HS-27A (cell line): ENCODE results near the gene LRRC37A.
"Not testable (repeated sequence)": the region's sequence is repeated elsewhere in the genome, so short reads cannot be mapped to it uniquely, and the experiment has no call there.

Experiments
- DNase-seq: peaks from one replicate; pipeline ENCODE4 v3.0.0-alpha.2; 2012; ENCODE audit warnings: low read depth, missing footprints

Gene LRRC37A

DNA sequence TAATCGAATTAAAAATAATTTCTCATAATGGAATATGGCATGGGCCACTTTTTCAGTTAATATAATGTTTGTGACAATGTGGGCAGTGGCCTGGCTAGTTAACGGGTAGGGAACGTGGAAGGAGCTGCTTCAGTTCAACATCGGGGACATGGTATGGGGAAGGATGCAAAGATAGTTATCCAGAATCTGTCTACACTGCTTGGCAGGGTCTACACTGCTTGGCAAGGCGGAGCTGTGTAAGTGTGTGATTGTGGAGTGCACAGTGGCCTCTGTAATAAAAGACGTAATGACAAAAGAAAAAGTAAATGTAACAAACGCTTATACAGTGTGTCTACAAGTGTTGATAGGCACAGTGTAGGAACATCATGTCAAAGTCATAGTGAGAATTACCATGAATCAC is 7.3 kb upstream of the LRRC37A start:
- DNase-seq: not testable (repeated sequence)

DNA sequence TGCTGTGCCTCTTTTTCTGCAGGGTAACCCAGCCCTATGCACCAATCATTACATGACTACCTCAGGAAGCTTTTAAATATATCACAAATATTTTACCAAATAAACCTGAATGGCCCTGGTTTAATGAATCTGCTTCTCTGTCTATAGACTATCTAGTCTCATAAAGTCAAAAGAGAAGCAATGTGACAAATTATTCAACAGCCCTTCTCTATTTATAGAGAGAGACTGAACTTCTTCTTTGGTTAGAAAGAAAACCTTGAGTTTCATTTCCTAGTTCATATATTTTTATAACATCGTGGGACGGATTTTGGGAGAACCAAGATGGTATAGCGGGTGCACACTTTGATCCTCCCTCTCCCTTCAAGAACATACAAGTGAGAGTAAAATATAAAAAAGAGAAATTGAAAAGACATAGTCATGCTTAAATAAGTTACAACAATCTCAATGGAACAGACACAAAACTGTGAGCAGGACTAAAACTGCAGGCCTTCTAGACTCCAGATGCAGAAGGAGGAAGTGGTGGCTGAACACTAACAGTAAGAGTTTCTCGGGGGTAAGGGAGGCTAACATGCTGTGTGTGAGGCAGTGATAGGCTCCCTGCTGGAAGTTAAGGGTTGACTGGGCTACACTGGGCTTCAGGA is 3.9 kb upstream of the LRRC37A start:
- not testable (repeated sequence) for DNase-seq

DNA sequence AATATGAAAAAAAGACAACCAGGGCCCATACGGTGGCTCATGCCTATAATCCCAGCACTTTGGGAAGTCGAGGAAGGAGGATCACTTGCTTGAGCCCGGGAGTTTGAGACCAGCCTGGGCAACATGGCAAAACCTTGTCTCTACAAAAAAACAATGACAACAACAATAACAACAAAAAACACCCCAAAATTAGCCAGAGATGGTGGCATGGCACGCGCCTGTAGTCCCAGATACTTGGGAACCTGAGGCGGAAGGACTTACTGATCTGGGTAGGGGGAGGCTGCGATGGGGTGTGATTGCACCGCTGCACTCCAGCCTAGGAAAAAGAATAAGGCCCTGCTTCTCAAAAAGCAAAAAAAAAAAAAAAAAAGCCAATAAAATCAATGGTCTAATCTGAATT is 3.3 kb upstream of the LRRC37A start:
- not testable (repeated sequence) for DNase-seq

DNA sequence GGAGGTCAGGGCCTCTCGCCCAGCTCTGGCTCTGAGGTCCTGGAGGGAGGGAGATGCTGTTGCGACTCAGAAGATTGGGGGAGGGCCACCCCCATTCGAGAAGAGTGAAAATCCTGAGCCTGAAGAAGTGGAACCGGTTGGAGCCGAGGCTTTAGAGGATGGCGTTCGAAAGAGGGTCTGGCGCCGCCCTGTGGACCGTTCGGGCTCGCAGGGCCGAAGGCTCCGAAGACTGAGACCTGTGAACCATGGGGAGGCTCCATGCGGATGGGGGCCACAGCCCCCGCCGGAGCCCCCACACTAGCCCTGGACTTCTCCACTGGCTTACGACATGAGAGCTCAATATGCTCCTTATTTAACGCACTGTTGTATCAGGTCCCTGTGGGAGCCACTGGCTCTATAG is 46.3 kb downstream of the LRRC37A start:
- DNase-seq: not testable (repeated sequence)

GRCh38 chr17:46342131-46342530 is 47.2 kb downstream of the LRRC37A start:
- not testable (repeated sequence) for DNase-seq

GRCh38 chr17:46348345-46348744 is 53.4 kb downstream of the LRRC37A start:
- not testable (repeated sequence) for DNase-seq

GRCh38 chr17:46349060-46349459 is 54.1 kb downstream of the LRRC37A start:
- not testable (repeated sequence) for DNase-seq

GRCh38 chr17:46353856-46354255 is 58.9 kb downstream of the LRRC37A start:
- DNase-seq: not testable (repeated sequence)

DNA sequence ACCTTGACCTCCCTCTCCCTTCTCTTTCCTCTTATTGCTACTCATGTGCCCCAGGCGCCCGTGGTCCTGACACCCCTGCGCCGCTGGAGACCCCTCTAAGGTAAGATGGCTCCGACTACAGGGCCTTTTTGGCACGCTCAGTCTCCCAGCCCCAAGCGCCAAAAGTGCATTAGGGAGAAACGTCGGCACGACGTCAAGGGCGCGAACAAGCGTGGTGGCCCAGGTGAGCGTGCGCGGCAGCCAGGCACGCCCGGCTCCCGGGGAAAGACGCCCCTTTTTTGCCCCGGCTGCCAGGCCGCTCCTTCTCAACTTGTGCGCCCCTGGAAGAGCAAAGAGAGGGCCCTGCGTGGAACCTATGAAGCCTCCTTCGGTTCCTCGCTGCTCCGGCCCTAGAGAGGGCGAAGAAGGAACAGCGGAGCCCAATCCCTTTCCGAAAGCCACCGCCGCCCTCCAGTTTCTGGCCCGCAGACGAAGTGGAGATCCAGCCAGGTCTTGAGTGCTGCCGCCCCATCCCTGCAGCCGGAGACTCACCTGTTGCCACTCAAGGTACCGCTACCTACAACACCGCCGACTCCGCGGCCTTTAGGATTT is 66.3 kb downstream of the LRRC37A start:
- not testable (repeated sequence) for DNase-seq

GRCh38 chr17:46361755-46362154 is 66.8 kb downstream of the LRRC37A start, which contains the start of gene ARL17B:
Gene ARL17B (minus strand): TSS chr17:46361766. CDS start chr17:46358397, 3,369 bp downstream.
- not testable (repeated sequence) for DNase-seq

DNA sequence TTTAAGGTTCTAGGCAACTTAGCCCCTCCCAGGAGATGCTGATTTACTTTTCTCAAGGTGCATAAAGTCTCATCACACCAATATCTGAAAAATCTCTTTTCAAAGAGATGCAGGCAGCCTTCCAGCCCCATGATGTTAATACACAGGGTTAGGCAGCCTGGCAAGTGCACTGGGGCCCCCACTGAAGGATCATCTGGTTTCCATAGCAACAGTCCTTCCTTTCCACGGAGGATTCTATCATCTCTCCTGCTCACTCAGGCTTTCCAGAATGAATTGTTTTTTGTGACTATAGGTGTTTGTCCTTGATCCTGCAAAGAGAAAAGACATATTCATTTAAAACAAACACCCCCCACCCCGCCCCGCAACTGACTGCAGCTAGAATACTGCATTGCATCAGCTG is 72.6 kb downstream of the LRRC37A start:
- DNase-seq: not testable (repeated sequence)

GRCh38 chr17:46372236-46373229 is 77.6 kb downstream of the LRRC37A start:
- DNase-seq: not testable (repeated sequence)

- DNase-seq: not testable (repeated sequence)
These were observed 78.5 kb downstream of the LRRC37A start for GRCh38 chr17:46373418-46373817.

GRCh38 chr17:46383118-46383517 is 88.2 kb downstream of the LRRC37A start:
- not testable (repeated sequence) for DNase-seq

- not testable (repeated sequence) for DNase-seq
These were observed 90.6 kb downstream of the LRRC37A start for GRCh38 chr17:46385491-46385890.
